Erythroblast (primary cell): ENCODE results near the gene PTGES3.

Experiments used
- GATA1 ChIP-seq: IDR thresholded peaks from 2 replicates; pipeline ENCODE4 v1.6.1; 2011; ENCODE audit warnings: low read depth, mild to moderate bottlenecking, control low read depth, low read length, moderate library complexity
- POLR2A ChIP-seq: IDR thresholded peaks from 2 replicates; pipeline ENCODE4 v1.6.1; 2011; ENCODE audit warnings: mild to moderate bottlenecking, low read length

- no peak for TF ChIP-seq POLR2A
- no peak for TF ChIP-seq GATA1
Measured at GRCh38 chr12:56676851-56677580, 11.1 kb downstream of the PTGES3 start.
